ENCODE data around the gene SHB. TPM values are rescaled to one million over a fixed set of nuclear protein-coding genes. Genes with fewer than 3 reads are reported as not detected.

SHB gene
- total RNA-seq, 1 donor from 2014 or later = 16.7 TPM

DNA sequence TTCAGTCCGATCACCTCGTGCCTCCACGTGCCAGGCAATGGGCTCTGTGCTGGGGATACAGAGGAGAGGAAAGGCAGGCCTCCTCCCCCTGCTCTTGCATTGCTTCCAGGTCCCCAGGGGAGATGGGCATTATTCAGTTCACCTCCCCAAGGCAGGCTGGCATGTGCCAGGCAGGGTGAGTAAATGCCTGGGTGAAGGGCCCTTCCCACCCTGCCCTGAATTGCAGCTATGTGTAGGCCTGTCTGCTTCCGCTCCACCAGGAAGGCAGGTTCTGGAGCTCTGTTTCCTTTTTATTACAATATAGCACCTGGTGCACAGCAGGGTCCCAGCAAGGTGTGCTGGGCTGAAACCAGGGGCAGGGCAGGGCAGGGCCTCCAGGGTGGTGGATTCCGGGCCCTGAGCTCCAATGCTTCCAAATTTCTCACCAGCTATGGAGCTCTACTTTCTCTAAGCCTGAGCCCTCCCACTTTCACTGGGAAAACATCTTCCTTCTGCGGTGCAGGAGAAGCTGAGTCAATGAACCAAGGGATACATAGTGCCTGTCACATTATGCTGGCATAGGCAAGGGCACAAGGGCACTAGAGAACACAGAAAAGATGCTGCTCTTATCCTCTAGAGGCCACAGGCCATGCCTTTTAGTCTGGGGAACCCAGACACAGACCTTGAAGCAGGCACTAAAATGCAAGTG lies 42.0 kb downstream of the SHB start:
- H3K27ac Mint-ChIP-seq (ENCODE audit: unreplicated experiment) = peak overlapping the region; percentile 97
- H3K36me3 Mint-ChIP-seq (ENCODE audit: unreplicated experiment) = no peaks in the 10 kb centered on the region
- H3K27me3 Mint-ChIP-seq (ENCODE audit: unreplicated experiment) = no peaks in the 10 kb centered on the region
- no peaks in the 10 kb centered on the region for H3K9me3 Mint-ChIP-seq (ENCODE audit: unreplicated experiment)
- peak overlapping the region; percentile 15 for H3K4me3 Mint-ChIP-seq (ENCODE audit: unreplicated experiment)
- H3K4me1 Mint-ChIP-seq (ENCODE audit: unreplicated experiment) = peaks cover 74% of the 10 kb centered on the region
- TF ChIP-seq, protein P1, sequence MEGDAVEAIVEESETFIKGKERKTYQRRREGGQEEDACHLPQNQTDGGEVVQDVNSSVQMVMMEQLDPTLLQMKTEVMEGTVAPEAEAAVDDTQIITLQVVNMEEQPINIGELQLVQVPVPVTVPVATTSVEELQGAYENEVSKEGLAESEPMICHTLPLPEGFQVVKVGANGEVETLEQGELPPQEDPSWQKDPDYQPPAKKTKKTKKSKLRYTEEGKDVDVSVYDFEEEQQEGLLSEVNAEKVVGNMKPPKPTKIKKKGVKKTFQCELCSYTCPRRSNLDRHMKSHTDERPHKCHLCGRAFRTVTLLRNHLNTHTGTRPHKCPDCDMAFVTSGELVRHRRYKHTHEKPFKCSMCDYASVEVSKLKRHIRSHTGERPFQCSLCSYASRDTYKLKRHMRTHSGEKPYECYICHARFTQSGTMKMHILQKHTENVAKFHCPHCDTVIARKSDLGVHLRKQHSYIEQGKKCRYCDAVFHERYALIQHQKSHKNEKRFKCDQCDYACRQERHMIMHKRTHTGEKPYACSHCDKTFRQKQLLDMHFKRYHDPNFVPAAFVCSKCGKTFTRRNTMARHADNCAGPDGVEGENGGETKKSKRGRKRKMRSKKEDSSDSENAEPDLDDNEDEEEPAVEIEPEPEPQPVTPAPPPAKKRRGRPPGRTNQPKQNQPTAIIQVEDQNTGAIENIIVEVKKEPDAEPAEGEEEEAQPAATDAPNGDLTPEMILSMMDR (IDR thresholded peaks at IDR 0.05) = no peak
- no peak for DNase-seq (ENCODE audit: extremely low spot score, unreplicated experiment)

- H3K4me3 Mint-ChIP-seq (ENCODE audit: unreplicated experiment) = peak overlapping the region; percentile 19
- no peaks in the 10 kb centered on the region for H3K9me3 Mint-ChIP-seq (ENCODE audit: unreplicated experiment)
- H3K27me3 Mint-ChIP-seq (ENCODE audit: unreplicated experiment) = no peaks in the 10 kb centered on the region
- no peaks in the 10 kb centered on the region for H3K36me3 Mint-ChIP-seq (ENCODE audit: unreplicated experiment)
- TF ChIP-seq, protein P1 (IDR thresholded peaks at IDR 0.05) = no peak
- H3K27ac Mint-ChIP-seq (ENCODE audit: unreplicated experiment) = peak overlapping the region; percentile 97
- DNase-seq (ENCODE audit: extremely low spot score, unreplicated experiment) = no peak
- peaks cover 75% of the 10 kb centered on the region for H3K4me1 Mint-ChIP-seq (ENCODE audit: unreplicated experiment)
These were observed 42.8 kb downstream of the SHB start for GRCh38 chr9:38026021-38026809.

- Mint-ChIP-seq H3K9me3 (ENCODE audit: unreplicated experiment) (no peaks in the 10 kb centered on the region), H3K27ac (ENCODE audit: unreplicated experiment) (peak overlapping the region; percentile 97), H3K4me1 (ENCODE audit: unreplicated experiment) (peaks cover 78% of the 10 kb centered on the region), H3K36me3 (ENCODE audit: unreplicated experiment) (no peaks in the 10 kb centered on the region), H3K27me3 (ENCODE audit: unreplicated experiment) (no peaks in the 10 kb centered on the region), H3K4me3 (ENCODE audit: unreplicated experiment) (peak overlapping the region; percentile 6)
- TF ChIP-seq, protein P1 (IDR thresholded peaks at IDR 0.05) = peak; percentile 12
- DNase-seq (ENCODE audit: extremely low spot score, unreplicated experiment) = no peak
These were observed 43.9 kb downstream of the SHB start for GRCh38 chr9:38025166-38025565.

DNA sequence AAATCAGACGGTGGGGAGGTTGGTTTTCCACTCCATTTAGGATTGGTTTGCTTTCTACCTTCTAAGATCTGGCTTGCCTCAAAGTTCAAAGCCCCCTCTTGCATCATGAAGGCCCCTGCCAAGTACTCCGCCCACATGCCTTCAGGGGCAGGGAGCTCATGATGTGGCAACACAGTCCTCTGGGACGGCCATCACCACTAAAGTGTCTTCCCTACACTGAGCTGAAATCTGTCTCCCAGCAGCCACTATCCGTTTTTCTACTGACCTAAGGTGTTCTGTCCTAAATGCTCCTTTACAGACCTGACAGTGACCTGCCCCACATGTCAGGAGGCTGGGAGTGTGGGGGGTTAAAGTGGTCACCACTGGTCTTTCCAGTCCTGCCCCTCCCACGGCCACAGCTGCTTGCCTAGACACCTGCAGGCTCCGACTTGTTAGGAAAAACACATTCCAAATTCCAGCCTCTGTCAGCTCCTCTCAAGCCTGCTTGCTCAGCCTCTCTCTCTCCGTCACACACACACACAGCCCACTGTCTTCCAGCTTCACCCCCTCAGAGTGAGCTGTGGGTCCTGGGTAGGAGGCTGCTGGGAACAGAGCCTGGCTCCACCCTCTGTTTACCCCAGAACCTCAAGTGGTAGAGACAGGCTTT lies 44.9 kb downstream of the SHB start:
- no peak for DNase-seq (ENCODE audit: extremely low spot score, unreplicated experiment)
- H3K27me3 Mint-ChIP-seq (ENCODE audit: unreplicated experiment) = no peaks in the 10 kb centered on the region
- peaks cover 85% of the 10 kb centered on the region for H3K4me1 Mint-ChIP-seq (ENCODE audit: unreplicated experiment)
- no peaks in the 10 kb centered on the region for H3K9me3 Mint-ChIP-seq (ENCODE audit: unreplicated experiment)
- H3K4me3 Mint-ChIP-seq (ENCODE audit: unreplicated experiment) = peak overlapping the region; percentile 59
- TF ChIP-seq, protein P1 (IDR thresholded peaks at IDR 0.05) = no peak
- peak overlapping the region; percentile 97 for H3K27ac Mint-ChIP-seq (ENCODE audit: unreplicated experiment)
- H3K36me3 Mint-ChIP-seq (ENCODE audit: unreplicated experiment) = no peaks in the 10 kb centered on the region

DNA sequence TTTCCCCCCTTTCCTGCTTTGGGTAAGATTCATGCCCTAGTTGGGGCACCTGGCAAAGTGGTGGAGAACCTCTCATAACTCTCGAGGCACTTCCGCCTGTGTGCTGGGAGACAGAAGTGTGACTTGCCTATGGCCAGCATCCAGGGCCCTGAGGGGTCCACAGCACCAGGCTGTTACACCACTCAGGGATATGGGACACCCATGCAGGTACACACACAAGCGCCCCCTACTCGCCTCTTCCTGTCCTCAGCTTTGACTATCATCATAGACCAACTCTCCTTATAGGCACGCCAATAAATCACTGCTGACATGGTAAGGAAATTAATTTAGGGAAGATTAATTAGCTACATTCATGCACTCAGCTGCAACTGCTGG lies 45.4 kb downstream of the SHB start:
- Mint-ChIP-seq H3K27me3 (ENCODE audit: unreplicated experiment) (no peaks in the 10 kb centered on the region), H3K36me3 (ENCODE audit: unreplicated experiment) (no peaks in the 10 kb centered on the region), H3K4me3 (ENCODE audit: unreplicated experiment) (peak overlapping the region; percentile 59), H3K4me1 (ENCODE audit: unreplicated experiment) (peaks cover 86% of the 10 kb centered on the region), H3K27ac (ENCODE audit: unreplicated experiment) (peak overlapping the region; percentile 97), H3K9me3 (ENCODE audit: unreplicated experiment) (no peaks in the 10 kb centered on the region)
- TF ChIP-seq, protein P1 (IDR thresholded peaks at IDR 0.05) = no peak
- no peak for DNase-seq (ENCODE audit: extremely low spot score, unreplicated experiment)

Measured in osteocyte (in vitro differentiated cells).